HepG2 (cell line): Measurements from ENCODE around the gene SORL1-AS1.

Experiments used
- ATAC-seq: fragments of 200-7000 bp; cut with Tn5 transposase; 3 replicates; pipeline ENCODE4 v1.9.1; 2020; ENCODE audit warnings: mild to moderate bottlenecking, moderate library complexity
- BruUV-seq: library from RNA; stranded (reverse); fragments of 400-500 nt; replicated peaks from 2 replicates; lab custom pipeline; 2021; lab: Mats Ljungman, UMichigan
- CTCF ChIA-PET: fragments of 300-600 bp; formaldehyde crosslinking; extraction: SDS; loops from one replicate; lab custom pipeline; 2021; ENCODE audit warnings: low total read pairs, inconsistent platforms, low intra/inter-chr PET ratio; lab: Yijun Ruan, JAX
- POLR2A ChIA-PET: fragments of 350-600 bp; sonication (Branson Sonifier 250); formaldehyde crosslinking; loops from one replicate; lab custom pipeline; 2020; ENCODE audit warnings: antibody characterized with exemption, inconsistent platforms; lab: Yijun Ruan, JAX
- DNase-seq: peaks from one replicate; pipeline ENCODE4 v3.0.0-alpha.2; 2015; ENCODE audit warnings: low spot score
- FAIRE-seq: peaks from 3 replicates; lab custom pipeline; 2011; peaks lifted over from hg19 to GRCh38; lab: Jason Lieb, UNC
- H2AFZ ChIP-seq: one replicate; pipeline ENCODE4 v1.6.1; 2011; ENCODE audit warnings: low read length, inconsistent platforms
- H3K27ac ChIP-seq: fragments of 300-600 bp; 3 replicates; pipeline ENCODE4 v1.8.0; 2011; ENCODE audit warnings: mixed run types, mild to moderate bottlenecking, mixed read lengths, low read length, inconsistent platforms; ENCODE audit not compliant: insufficient read depth; ENCODE audit errors: extremely low read length
- H3K27me3 ChIP-seq, 2 experiments: fragments of 200-600 bp in 1 of 2; 2 replicates in 1 of 2; 3 replicates in 1 of 2; pipeline versions ENCODE4 v1.6.0 to v1.8.0; 2011; ENCODE audit warnings: low read length in 2 of 2, mild to moderate bottlenecking in 2 of 2, moderate library complexity in 2 of 2, inconsistent platforms in 1 of 2; ENCODE audit not compliant: insufficient read depth in 2 of 2, control insufficient read depth in 1 of 2
- H3K36me3 ChIP-seq, 2 experiments: fragments of 200-600 bp in 1 of 2; replicated peaks in 1 of 2; 2 replicates in 1 of 2; 3 replicates in 1 of 2; pipeline versions ENCODE4 v1.5.1 to v1.8.0; 2011; ENCODE audit warnings: low read length in 2 of 2, inconsistent platforms in 1 of 2; ENCODE audit not compliant: insufficient read depth in 2 of 2, control insufficient read depth in 1 of 2
- H3K4me1 ChIP-seq: 2 replicates; pipeline ENCODE4 v1.5.1; 2012; ENCODE audit warnings: low read length, inconsistent platforms; ENCODE audit not compliant: insufficient read depth
- H3K4me2 ChIP-seq: 2 replicates; pipeline ENCODE4 v1.6.0; 2011; ENCODE audit warnings: low read depth, low read length, inconsistent platforms
- H3K4me3 ChIP-seq, 3 experiments: fragments of 200-600 bp in 1 of 3; sonication (generic), shearing (Covaris generic) in 1 of 3; replicated peaks in 1 of 3; 2 replicates each; pipeline ENCODE4 v1.5.1; 2011 to 2016; ENCODE audit warnings: low read length in 3 of 3, inconsistent platforms in 2 of 3, low read depth in 2 of 3, mild to moderate bottlenecking in 2 of 3, control low read depth in 1 of 3, mixed read lengths in 1 of 3; ENCODE audit not compliant: insufficient read depth in 1 of 3
- H3K79me2 ChIP-seq: one replicate; pipeline ENCODE4 v1.6.1; 2011; ENCODE audit warnings: low read length, inconsistent platforms; ENCODE audit not compliant: insufficient read depth
- H3K9ac ChIP-seq: 2 replicates; pipeline ENCODE4 v1.6.0; 2011; ENCODE audit warnings: mild to moderate bottlenecking, low read depth, low read length, inconsistent platforms; ENCODE audit not compliant: insufficient read depth
- H3K9me3 ChIP-seq: 2 replicates; pipeline ENCODE4 v1.5.1; 2012; ENCODE audit warnings: mild to moderate bottlenecking, low read length
- H4K20me1 ChIP-seq: 2 replicates; pipeline ENCODE4 v1.6.0; 2011; ENCODE audit warnings: inconsistent platforms, mild to moderate bottlenecking, low read length, moderate library complexity; ENCODE audit not compliant: insufficient read depth
- HDAC1 ChIP-seq: sonication (generic); formaldehyde crosslinking; IDR thresholded peaks from 2 replicates; pipeline ENCODE4 v1.5.1; 2020; ENCODE audit warnings: mild to moderate bottlenecking, missing genetic modification reagents
- HNF4A ChIP-seq: sonication (generic); formaldehyde crosslinking; IDR thresholded peaks from 2 replicates; pipeline ENCODE4 v1.4.0; 2020; ENCODE audit warnings: missing genetic modification reagents
- KLF15 ChIP-seq: sonication (generic); formaldehyde crosslinking; IDR thresholded peaks from 2 replicates; pipeline ENCODE4 v1.8.1; 2023; ENCODE audit warnings: borderline replicate concordance, mild to moderate bottlenecking, inconsistent platforms, missing genetic modification reagents, mixed read lengths
- MEIS2 ChIP-seq: sonication (generic); formaldehyde crosslinking; IDR thresholded peaks from 2 replicates; pipeline ENCODE4 v1.9.0; 2021; ENCODE audit warnings: mild to moderate bottlenecking, missing genetic modification reagents
- NFE2L1 ChIP-seq: sonication (generic); formaldehyde crosslinking; IDR thresholded peaks from 2 replicates; pipeline ENCODE4 v1.4.0; 2020; ENCODE audit warnings: missing genetic modification reagents, mild to moderate bottlenecking, borderline replicate concordance
- NR1H2 ChIP-seq: sonication (generic); formaldehyde crosslinking; IDR thresholded peaks from 2 replicates; pipeline ENCODE4 v1.8.1; 2022; ENCODE audit warnings: low read depth, missing genetic modification reagents, borderline replicate concordance
- NR2F1 ChIP-seq, 2 experiments: fragments of 450-650 bp in 1 of 2; formaldehyde crosslinking in 1 of 2; IDR thresholded peaks; 2 replicates each; pipeline versions ENCODE4 v1.5.0 to v1.6.1; 2016 to 2020; ENCODE audit warnings: mild to moderate bottlenecking in 1 of 2, missing compliant biosample characterization in 1 of 2, missing genetic modification reagents in 1 of 2, moderate library complexity in 1 of 2
- POGZ ChIP-seq: sonication (generic); formaldehyde crosslinking; IDR thresholded peaks from 2 replicates; pipeline ENCODE4 v1.4.0; 2020; ENCODE audit warnings: mild to moderate bottlenecking, missing genetic modification reagents
- RARG ChIP-seq: sonication (generic); formaldehyde crosslinking; IDR thresholded peaks from 2 replicates; pipeline ENCODE4 v1.4.0; 2020; ENCODE audit warnings: low read depth, mild to moderate bottlenecking, missing genetic modification reagents
- TRAFD1 ChIP-seq: sonication (generic); formaldehyde crosslinking; IDR thresholded peaks from 2 replicates; pipeline ENCODE4 v1.5.1; 2020; ENCODE audit warnings: missing genetic modification reagents, mild to moderate bottlenecking, borderline replicate concordance
- ZBTB21 ChIP-seq: sonication (generic); formaldehyde crosslinking; IDR thresholded peaks from 2 replicates; pipeline ENCODE4 v1.4.0; 2020; ENCODE audit warnings: missing genetic modification reagents
- ZNF343 ChIP-seq: sonication (generic); formaldehyde crosslinking; IDR thresholded peaks from 2 replicates; pipeline ENCODE4 v1.4.0; 2020; ENCODE audit warnings: mild to moderate bottlenecking, missing genetic modification reagents
- ZNF468 ChIP-seq: sonication (generic); formaldehyde crosslinking; IDR thresholded peaks from 2 replicates; pipeline ENCODE4 v1.8.0; 2022; ENCODE audit warnings: mild to moderate bottlenecking, moderate library complexity, missing genetic modification reagents
- ZNF557 ChIP-seq: sonication (generic); formaldehyde crosslinking; IDR thresholded peaks from 2 replicates; pipeline ENCODE4 v1.4.0; 2020; ENCODE audit warnings: missing genetic modification reagents
- ZNF558 ChIP-seq: sonication (generic); formaldehyde crosslinking; IDR thresholded peaks from 2 replicates; pipeline ENCODE4 v1.9.0; 2022; ENCODE audit warnings: mild to moderate bottlenecking, missing genetic modification reagents, borderline replicate concordance
- ZNF674 ChIP-seq: sonication (generic); formaldehyde crosslinking; IDR thresholded peaks from 2 replicates; pipeline ENCODE4 v1.5.0; 2020; ENCODE audit warnings: low read depth, mild to moderate bottlenecking, missing genetic modification reagents
- ZNF720 ChIP-seq: sonication (generic); formaldehyde crosslinking; IDR thresholded peaks from 2 replicates; pipeline ENCODE4 v1.4.0; 2020; ENCODE audit warnings: missing genetic modification reagents
- WGBS: methylation state at CpG from one replicate; pipeline ENCODE4 v1.1.6; 2017; ENCODE audit warnings: low lambda C conversion rate; 5-methylcytosine and 5-hydroxymethylcytosine counted together
- in situ Hi-C: cut with HindIII; loops from 2 replicates; pipeline ENCODE4 v1.10.0; 2017; ENCODE audit warnings: low pct_unique_long_range_greater_than_20kb; ENCODE audit not compliant: extremely low pct_ligation_motif_present
- intact Hi-C: fragments of 100-400 bp; cut with micrococcal nuclease; formaldehyde crosslinking; loops from one replicate; pipeline ENCODE4 v1.10.0; 2022; ENCODE audit not compliant: unreplicated experiment

Gene SORL1-AS1

GRCh38 chr11:121494355-121495099, 41.8 kb upstream of the SORL1-AS1 start (continued):
- TF ChIP-seq ZNF558 (CRISPR knock-in tag) (no peak), ZNF343 (CRISPR knock-in tag) (no peak), NR2F1 (CRISPR knock-in tag; IDR thresholded peaks at IDR 0.05) (no peak), ZNF468 (no peak)
- TF ChIP-seq, all 625 proteins: peak for 0

GRCh38 chr11:121489823-121490222, 37.1 kb upstream of the SORL1-AS1 start:
- no peak overlapping the region for H2AFZ ChIP-seq
- no peaks in the 10 kb centered on the region for H3K27me3 ChIP-seq
- DNase-seq (no peak), FAIRE-seq (no peak), ATAC-seq (no peak)
- no peaks in the 10 kb centered on the region for H3K4me1 ChIP-seq
- H3K9me3 ChIP-seq: no peaks in the 10 kb centered on the region
- POLR2A ChIA-PET: no interaction called here
- in situ Hi-C loops (no loop called here), intact Hi-C loops (no loop called here)
- no peak overlapping the region for H3K27ac ChIP-seq
- 100% methylated on average over 2 of the region's 2 CpGs for WGBS
- H4K20me1 ChIP-seq: 0 out of 2 replicates have a peak, but pooled peaks cover 9% of the 10 kb centered on the region
- H3K36me3 ChIP-seq: peaks cover 39 to 80% of the 10 kb centered on the region in 2 experiments
- H3K4me2 ChIP-seq: no peak overlapping the region
- CTCF ChIA-PET: no interaction called here
- no peaks in the 10 kb centered on the region for H3K79me2 ChIP-seq
- BruUV-seq: no TSS peak
- no peak overlapping the region for H3K9ac ChIP-seq
- TF ChIP-seq POGZ (CRISPR knock-in tag): no peak
- no peak for TF ChIP-seq ZNF557 (CRISPR knock-in tag)
- no peak for TF ChIP-seq HDAC1 (CRISPR knock-in tag)
- TF ChIP-seq KLF15: no peak
- no peak for TF ChIP-seq NFE2L1 (CRISPR knock-in tag)
- TF ChIP-seq NR1H2 (CRISPR knock-in tag): no peak
- TF ChIP-seq ZBTB21 (CRISPR knock-in tag): no peak
- TF ChIP-seq ZNF720 (CRISPR knock-in tag): no peak
- no peak for TF ChIP-seq TRAFD1
- no peak for TF ChIP-seq ZNF674 (CRISPR knock-in tag)
- TF ChIP-seq HNF4A (CRISPR knock-in tag): no peak
- TF ChIP-seq MEIS2: no peak
- no peak for TF ChIP-seq RARG
- H3K4me3 ChIP-seq: no peak overlapping the region
